GM18520 (cell line): ENCODE results near the gene GPR141.

Experiments used
- ATAC-seq: cut with Tn5 transposase; IDR thresholded peaks from one replicate; pipeline ENCODE4 v1.9.1; 2021; ENCODE audit not compliant: unreplicated experiment

GPR141 gene, protein sequence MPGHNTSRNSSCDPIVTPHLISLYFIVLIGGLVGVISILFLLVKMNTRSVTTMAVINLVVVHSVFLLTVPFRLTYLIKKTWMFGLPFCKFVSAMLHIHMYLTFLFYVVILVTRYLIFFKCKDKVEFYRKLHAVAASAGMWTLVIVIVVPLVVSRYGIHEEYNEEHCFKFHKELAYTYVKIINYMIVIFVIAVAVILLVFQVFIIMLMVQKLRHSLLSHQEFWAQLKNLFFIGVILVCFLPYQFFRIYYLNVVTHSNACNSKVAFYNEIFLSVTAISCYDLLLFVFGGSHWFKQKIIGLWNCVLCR

DNA sequence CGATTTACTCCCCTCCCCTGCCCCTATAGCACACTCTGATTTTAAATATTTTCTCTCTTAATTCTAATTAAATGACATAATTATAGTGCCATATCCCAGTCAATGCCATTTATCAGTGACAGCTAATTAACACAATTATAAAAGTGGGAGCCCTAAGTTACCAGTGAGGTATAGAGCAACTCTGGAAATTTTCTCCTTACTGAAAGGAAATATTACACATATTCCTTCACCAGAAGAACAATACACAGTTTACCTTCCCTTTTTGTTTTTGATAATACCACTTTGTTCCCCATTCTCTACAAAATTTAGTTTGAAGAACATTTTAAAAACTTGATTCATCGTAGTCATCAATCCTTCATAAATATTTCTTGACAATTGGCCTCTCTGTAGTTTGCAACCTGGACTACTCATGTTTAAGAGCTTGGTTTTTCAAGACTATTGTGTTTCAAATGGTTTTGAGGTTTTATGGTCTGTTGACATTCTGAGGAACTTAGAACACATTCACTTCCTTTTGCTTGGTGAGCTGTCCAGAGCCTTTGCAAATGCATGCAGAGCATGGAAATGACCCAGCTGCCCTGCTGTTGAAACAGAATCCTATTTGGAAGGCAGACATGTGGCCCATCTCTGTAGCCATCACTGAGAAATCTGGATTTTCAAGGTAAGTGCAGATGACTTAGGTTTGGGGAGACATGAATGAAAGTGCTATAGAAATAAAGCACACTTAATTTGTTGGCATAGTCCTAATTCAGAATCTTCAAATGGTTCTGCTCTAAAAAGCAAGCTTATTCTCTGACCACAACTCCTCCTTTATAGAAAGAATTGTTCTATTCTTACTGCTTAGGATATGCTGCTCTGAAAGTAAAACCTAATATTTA, at the start of gene GPR141:
GPR141 (plus strand) TSS at position 521 of the 875 bp plus-strand sequence. CDS start 56,628 bp downstream, outside the sequence.
- peak; percentile 67 for ATAC-seq

DNA sequence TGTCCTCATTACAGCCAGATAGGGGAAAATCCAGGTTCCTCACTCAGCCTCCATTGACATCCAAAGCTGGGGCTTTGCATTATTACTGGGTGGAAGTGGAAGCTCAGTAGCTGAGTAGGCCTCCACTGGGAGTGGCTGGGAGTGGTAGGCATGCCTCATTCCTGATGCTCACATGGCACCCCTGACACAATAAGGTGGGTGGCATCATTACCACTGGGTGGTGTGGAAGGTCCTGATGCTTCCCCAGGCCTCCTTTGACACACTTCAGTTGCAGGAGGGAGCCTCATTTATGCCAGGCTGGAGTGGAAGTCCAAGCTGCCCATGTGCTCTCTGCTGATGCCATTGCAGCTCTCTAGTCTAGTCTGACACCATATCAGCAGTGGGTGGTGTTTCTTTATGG, 48.2 kb upstream of the GPR141 start:
- no peak for ATAC-seq

DNA sequence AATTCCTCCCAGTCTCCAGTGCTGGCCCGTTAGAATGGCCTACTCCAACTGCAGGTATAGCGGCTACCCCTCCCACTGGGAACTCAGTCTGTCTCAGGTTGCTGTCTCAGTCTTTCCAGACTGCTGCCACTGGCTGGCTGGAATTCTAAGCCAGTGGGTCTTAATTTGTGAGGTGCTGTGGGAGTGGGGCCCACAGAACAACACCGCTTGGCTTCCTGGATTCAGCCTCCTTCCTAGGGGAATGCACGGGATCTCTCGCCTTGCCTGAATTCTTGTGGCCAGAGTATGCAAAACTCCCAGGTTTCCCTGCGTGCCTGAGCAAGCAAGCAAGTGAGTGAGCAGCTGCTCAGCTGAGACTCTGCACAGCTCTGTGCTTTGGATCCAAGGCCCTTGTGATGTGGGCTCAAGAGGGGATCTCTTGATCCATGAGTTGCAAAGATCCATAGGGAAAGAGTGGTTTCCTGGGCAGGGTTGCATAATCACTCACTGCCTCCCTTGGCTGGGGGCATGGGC, 41.5 kb upstream of the GPR141 start:
- no peak for ATAC-seq

DNA sequence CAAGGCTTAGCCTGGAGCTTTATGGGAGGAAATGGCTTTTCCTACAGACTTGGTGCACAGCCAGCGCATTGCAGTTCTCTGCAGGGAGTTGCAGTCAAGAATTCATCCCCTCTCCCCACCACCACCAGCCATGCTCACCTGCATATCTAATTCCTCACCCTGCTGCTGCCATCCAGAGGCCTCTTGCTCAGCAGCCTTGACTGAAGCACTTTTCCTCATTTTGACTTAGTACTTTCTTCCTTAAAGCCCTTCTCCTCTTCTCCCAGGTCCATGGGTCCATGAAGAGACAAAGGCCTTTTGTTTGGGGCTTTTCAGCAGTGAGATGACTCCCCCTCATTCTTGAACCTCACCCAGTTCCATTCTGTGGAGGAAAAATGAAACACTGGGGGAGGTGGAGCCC, 39.7 kb upstream of the GPR141 start:
- no peak for ATAC-seq

DNA sequence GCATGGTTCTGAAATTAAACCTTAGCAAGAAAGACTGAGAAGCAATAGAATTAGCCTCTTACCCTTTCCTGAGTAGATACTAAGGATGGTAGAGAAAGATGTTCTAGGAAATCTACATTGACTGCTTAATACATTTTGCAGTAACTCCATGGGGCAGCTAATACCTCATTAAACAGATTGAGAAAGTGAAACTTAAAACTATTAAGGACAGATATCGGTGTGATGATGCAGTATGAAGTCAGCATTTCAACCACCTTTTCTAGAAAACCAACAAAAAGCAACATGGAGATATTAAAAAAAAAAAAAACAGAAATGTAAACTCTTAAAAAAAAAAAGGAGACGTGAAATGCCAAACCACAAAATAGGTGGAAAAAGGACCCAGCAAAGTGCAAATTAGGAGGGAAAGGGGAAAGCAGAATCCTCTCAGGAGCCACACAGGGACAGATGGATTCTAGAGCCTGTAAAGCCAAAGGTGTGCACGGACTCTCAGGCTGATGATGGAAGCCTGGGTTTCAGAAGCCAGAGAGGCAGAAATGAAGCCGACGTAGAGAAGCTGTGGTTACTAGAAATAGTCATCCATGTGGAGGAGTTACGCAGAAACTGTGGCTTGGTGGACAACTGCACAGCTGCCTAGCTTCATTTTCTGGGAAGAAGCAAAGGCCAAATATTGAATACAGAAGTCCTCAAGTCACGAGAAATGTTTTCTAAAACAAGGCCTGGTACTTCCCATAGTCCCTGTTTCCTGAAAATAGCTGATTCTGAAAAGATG, 38.1 kb upstream of the GPR141 start:
- ATAC-seq: no peak

DNA sequence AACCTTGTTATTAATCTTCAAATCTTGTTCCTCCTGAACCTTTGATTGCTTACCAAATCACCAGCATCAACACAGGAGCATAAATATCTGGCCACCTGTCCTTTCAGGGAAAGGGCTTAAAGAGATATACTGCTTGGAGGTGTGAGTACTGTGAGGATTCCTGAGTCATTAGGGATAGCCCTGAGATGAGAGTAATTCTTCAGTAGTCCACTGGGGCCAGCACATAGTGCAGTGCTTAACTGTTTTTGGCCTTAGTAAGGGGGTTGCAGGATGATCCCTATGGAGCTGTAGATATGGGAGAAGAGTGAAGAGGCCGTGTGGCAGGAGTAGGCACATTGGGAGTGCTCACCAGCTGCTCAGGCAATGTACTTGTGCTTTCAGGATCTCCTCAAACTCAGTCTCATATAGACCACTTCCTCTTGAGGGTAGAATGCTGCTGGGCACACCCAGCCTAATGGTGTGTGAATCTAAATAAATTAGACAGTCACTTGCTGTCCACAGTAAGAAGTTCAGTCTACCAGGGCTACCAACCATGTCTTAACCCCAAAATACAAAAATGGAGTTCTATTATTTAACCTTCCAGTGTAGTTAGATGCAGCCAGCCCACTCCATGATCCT, 26.5 kb upstream of the GPR141 start:
- ATAC-seq: peak; percentile 71

DNA sequence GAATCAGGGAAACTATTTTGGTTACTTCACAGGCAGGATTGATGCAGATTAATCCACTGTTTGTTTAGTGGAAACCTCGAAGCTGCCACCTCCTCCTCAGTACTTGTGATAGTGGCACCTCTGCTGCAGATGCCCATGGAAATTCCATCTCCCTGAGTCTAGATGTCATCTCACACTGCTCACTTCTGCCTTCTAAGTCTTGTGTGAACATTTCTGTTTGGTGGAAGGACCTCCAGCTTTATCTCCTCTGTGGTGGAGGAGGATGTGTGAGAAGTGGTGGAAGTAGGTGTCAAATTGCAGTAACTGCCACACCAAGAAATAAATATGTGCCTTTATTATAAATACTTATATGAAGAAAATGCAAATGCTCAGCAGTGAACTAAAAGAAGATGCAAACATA, 25.8 kb upstream of the GPR141 start:
- no peak for ATAC-seq

DNA sequence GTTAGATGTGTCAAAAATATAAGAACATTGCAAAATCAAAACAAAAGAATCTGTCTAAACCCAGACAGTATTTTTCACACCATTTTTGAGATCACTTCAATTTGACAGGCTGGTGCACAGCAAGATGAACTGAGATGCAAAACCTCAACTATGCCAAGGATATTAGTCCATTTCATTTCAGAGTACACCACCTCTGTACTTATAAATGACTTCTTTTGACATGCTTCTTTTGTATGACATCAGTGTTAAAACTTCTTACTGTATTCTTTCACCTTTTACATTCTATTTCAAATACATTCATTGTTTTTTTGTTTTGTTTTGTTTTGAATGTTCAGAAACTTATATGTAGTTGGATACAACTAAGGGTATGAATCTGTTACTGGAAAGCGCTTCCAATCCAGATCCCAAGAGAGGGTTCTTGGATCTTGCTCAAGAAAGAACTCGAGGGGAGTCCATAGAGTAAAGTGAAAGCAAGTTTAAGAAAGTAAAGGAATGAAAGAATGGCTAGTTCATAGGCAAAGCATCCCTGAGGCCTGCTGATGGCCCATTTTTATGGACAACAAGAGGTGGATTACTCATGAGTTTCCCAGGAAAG, 23.5 kb upstream of the GPR141 start:
- no peak for ATAC-seq

DNA sequence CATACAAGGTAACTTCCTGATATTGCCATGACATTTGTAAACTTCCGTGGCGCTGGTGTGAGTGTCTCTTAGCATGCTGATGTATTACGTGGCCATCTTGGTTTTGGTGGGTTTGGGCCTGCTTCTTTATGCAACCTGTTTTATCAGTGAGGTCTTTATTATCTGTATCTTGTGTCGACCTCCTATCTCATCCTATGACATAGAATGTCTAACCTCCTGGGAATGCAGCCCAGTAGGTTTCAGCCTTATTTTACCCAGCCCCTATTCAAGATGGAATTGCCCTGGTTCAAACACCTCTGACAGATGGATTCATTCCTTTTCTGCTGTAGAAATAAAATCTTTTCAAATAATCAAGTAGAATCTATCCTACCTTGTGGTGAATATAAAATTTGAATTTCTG, 23.0 kb upstream of the GPR141 start:
- ATAC-seq: no peak

DNA sequence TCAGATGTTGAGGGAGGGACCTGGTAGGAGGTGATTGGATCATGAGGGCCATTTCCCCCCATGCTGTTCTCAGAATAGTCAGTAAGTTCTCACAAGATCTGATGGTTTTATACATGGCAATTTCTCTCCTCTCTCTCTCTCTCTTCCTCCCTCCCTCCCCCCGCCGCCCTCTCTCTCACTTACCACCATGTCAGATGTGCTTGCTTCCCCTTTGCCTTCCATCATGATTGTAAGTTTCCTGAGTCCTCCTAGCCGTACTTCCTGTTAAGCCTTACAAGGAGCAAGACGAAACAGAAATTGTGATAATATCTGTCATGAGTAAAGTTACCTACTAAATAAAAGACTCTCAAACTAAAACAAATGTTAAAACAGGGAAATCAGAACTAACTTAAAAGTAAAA, 19.9 kb upstream of the GPR141 start:
- ATAC-seq: no peak

DNA sequence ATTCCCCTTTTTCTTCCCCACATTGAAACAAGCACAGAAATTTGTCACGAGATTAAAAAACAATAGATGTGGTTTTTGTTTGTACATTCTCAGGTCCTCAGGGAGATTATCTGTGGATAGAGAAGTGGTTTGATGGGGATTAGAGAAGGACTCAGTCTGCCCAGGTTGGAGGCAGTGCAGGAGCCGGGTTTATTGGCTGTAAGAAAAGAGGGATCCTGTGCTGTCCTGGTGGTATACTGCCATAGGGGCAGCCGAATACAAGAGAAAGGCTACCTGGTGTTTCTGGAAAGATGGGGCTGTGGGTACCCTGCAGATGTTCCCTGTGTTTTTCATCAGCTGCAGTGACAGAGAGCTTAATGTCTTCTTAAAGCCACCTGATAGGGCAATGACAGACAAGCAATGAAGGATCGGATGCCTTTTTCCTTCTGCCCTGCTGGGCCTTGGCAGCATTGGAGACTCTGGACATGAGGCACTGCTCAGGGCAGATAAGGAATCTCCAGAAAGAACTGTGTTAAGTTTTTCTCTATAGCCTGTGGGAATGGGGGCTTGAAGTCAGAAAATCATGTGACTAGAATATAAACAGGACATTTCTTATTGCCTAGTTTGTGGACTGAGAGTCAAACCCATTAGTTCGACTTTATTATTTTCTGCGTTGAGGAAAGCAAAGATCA, 18.1 kb upstream of the GPR141 start:
- no peak for ATAC-seq

DNA sequence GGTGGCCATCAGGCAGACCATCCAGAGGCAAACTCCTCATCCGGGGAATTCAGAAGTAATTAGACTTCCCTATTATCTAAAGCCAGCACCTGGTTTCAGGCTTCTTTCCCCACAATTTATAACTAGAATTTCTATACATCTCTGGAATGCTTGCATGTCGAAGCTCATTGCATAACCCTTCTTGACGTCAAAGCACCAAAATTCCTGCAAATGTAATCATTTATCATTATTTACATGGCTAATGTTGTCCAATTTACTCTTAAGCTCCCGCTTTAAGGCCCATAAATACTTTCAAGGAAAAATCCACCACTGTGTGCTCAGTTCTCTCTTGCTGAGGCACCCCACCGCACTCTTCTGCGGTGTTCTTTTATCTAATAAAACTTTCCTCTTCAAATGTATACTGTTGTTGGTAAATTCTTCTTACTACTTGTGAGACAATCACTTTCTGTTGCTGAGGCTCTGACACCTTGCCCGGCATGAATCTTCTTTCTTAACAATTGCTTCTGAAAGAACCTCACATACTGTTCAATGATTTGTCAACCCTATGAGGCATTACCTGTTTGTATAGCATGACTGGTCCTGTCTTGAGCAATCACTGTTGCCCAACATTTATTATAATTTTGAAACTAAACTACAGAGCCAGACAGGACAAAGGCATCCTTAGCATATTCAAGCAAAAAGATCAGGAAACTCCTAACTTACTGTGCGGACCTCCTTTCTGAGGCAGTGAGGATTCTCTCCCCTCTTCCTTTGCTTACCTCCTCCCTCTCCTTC, 17.4 kb upstream of the GPR141 start:
- no peak for ATAC-seq

DNA sequence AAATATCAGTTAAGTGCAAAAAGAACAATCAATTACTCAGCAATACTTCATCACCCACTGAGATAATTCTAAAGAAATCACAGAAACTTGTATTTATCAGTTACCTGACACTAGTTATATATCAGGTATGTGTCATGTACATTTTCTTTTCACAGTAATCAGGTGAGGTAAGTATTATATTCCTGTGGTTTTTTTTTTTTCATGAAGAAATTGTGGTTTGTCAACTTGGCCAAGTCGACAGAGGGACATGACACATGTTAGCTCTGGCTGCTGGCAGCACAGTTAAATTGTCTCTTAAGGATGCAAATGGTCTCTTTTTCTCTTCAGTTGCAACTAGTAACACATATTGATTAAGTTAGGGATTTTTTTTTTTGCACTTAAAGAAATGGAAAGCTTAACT, 13.7 kb upstream of the GPR141 start:
- no peak for ATAC-seq

DNA sequence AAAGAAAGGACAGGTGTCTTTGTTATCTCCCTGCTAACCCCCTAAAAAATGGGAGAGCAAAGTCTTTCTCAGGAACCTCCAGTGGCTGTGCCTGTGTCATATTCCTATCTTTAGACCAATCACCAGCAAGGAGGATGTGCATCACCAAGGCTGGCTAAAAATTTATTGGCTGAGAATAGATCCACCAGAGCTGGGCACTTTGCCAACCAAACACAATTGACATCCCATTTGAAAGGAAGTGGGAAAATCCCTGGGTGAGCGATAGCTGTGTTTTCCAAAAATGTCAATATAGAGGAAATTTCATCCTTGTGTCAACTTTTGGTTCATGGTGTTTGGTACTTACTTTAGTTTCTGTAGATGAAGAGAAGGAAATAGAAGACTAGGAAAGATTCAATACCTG, 13.1 kb upstream of the GPR141 start:
- ATAC-seq: no peak

DNA sequence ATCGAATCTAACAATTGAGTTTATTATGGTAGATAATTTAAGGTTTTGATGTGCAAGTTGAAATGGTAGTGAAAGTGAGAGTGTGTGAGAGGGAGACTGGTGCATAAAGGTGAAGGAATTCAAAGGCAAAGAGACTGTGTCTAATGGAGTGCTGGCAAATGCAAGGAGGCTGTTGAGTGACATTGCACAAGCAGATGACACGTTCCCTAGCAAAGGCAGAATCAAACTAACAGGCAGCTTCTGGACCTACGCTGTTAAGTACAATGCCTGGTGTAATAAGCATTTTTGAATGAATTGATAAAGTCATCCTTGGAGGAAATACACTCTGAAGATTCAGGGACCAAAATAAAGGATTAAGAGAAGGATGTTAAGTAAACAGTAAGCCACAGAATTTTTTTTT, 11.7 kb upstream of the GPR141 start:
- no peak for ATAC-seq

DNA sequence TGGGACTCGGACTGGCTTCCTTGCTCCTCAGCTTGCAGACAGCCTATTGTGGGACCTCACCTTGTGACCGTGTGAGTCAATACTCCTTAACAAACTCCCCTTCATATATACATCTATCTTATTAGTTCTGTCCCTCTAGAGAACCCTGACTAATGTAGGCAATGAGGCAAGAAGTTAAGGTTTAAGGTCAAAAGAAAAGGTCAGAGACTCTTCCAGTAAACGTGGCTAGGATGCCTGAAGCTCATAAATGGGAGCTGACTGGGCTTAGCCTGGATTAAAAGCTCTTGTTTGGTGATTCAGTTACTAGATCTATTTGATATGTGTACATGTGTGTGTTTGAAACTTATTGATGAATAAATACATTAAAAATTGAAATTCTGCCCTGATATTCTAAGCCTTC, 10.6 kb upstream of the GPR141 start:
- ATAC-seq: no peak

DNA sequence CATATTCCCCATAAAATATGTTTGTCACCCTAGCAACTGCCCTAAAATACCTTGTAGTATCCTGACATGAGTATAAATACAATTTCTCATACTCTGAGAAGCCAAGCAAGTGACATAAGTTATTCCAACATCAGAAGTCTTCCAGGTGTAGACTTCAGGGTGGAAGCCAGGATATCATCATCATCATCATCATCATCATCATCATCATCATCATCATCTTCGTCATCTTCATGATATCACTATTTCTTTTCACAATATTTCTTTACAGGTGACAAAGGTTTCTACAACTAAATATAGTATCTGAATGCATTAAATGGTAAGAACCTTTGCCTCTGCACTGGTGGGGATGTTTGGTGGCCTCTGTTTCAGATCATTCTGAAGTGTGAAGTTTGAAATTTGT, 10.0 kb upstream of the GPR141 start:
- no peak for ATAC-seq

DNA sequence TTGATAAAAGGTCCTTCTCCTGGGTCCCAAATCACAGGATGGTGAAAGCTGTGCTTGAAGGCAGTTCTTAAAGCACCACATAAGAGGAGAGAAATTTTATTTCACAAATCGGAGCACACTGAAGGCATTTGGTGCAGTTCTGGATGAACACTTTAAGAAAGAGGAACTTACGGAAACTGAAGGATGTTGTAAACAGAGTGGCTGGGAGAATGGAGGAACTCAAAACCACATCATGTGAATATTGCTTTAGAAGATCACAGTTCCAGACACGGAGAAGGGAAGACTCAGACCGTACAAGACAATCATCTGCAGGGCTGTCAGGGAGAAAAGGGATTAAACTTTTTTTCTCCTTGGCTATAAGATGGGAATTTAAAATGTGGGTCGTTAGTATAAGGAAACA, 9.0 kb upstream of the GPR141 start:
- ATAC-seq: no peak

DNA sequence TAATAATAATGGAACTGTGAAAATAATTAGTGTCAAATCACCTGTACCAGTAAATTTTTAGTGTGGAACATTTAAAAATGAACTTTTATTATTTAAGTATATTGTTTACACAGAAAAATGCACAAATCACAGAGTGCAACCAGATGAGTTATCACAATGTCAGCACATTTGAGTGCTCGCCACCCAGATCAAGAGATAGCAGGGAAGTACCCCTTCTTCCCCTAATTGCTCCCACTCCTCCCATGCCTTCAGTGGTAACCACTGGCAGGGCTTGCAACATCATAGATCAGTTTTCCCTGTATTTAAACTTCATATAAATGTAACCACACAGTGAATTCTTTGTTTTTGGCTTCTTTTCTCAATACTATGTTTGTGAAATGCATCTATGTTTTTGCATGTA, 7.8 kb upstream of the GPR141 start:
- ATAC-seq: no peak
